ENCODE measurements around the gene MAX. TPM values are rescaled to one million over a fixed set of nuclear protein-coding genes. Genes with fewer than 3 reads are reported as not detected.
"Not testable (repeated sequence)": the region's sequence is repeated elsewhere in the genome, so short reads cannot be mapped to it uniquely, and the experiment has no call there.

MAX gene
- total RNA-seq, 1 experiment from 2014 or later: 68.9 TPM

DNA sequence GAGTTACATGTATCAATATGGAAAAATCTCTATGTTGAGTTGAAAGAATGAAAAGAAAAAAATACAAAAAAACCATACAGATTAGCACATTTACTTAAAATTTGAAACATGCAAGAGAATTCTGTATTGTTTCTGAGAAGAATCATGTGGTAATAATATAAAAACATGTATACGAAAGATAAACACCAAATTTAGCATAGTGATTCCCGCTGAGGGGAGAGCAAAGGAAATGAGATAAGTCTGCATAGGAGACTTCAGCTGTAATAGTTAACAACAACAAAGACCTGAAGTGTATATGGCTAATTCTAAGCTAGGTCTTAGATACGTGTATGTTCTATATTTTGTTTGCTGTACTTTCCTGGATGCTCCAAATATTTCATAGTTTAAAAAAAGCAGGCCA lies 69.1 kb downstream of the MAX start:
- intact Hi-C loops (cut with micrococcal nuclease): no loop called here
- H3K27me3 ChIP-seq (ENCODE audit: low read length): no peaks in the 10 kb centered on the region
- no peak overlapping the region for H3K9ac ChIP-seq (ENCODE audit: low read length)
- no peaks in the 10 kb centered on the region for H4K20me1 ChIP-seq (ENCODE audit: low read length)
- H3K79me2 ChIP-seq (ENCODE audit: low read length): no peaks in the 10 kb centered on the region
- DNase-seq (no peak), ATAC-seq (no peak)
- no peaks in the 10 kb centered on the region for H3K9me2 ChIP-seq (replicated peaks; ENCODE audit: low read length)
- H3K36me3 ChIP-seq (ENCODE audit: low read depth, low read length): peaks cover 21% of the 10 kb centered on the region; the same call in 1 of the 2 replicates
- no peak overlapping the region for H3K27ac ChIP-seq (ENCODE audit: low read length)
- no peaks in the 10 kb centered on the region for H3K4me1 ChIP-seq (ENCODE audit: insufficient read depth, low read length)
- CTCF ChIA-PET: no interaction called here
- H3K9me3 ChIP-seq (ENCODE audit: low read length): no peaks in the 10 kb centered on the region
- no peaks in the 10 kb centered on the region for H3F3A ChIP-seq (ENCODE audit: low read length, unreplicated experiment)
- TF ChIP-seq EZH2 (IDR thresholded peaks at IDR 0.05; ENCODE audit: low read length, unreplicated experiment) (no peak), EZH2phosphoT487 (IDR thresholded peaks at IDR 0.05; ENCODE audit: borderline replicate concordance, low read length) (no peak)
- TF ChIP-seq, protein P1, sequence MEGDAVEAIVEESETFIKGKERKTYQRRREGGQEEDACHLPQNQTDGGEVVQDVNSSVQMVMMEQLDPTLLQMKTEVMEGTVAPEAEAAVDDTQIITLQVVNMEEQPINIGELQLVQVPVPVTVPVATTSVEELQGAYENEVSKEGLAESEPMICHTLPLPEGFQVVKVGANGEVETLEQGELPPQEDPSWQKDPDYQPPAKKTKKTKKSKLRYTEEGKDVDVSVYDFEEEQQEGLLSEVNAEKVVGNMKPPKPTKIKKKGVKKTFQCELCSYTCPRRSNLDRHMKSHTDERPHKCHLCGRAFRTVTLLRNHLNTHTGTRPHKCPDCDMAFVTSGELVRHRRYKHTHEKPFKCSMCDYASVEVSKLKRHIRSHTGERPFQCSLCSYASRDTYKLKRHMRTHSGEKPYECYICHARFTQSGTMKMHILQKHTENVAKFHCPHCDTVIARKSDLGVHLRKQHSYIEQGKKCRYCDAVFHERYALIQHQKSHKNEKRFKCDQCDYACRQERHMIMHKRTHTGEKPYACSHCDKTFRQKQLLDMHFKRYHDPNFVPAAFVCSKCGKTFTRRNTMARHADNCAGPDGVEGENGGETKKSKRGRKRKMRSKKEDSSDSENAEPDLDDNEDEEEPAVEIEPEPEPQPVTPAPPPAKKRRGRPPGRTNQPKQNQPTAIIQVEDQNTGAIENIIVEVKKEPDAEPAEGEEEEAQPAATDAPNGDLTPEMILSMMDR (conservative IDR thresholded peaks at IDR 0.05; ENCODE audit: low read depth, low read length): no peak
- H3K4me3 ChIP-seq (ENCODE audit: low read length): no peak overlapping the region
- no TSS peak for BruUV-seq (replicated peaks)
- H3K4me2 ChIP-seq (ENCODE audit: low read length): no peak overlapping the region
- POLR2A ChIA-PET (ENCODE audit: unreplicated experiment): no interaction called here
- H2AFZ ChIP-seq (ENCODE audit: low read length): no peak overlapping the region

DNA sequence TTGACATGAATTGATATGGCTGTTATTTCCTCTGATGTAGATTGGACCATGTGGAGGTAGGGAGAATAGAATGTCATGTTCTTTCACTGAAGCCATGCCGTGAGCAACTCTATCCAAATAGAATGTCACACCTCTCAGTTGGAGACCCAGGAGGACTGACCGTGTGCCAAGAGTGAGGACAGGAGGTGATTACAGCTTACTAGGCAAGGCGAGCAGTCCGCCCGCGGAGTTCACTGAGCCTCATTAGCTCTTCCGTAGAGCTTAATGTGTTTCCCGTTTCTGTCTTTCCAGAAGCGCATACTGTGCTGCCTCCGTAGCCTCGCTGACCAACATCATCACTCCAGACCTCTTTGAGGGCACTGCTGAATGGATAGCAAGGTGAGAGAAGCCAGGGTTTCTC lies 70.0 kb downstream of the MAX start:
- no peak overlapping the region for H3K27ac ChIP-seq (ENCODE audit: low read length)
- POLR2A ChIA-PET (ENCODE audit: unreplicated experiment): no interaction called here
- no peaks in the 10 kb centered on the region for H3K9me3 ChIP-seq (ENCODE audit: low read length)
- H3K4me1 ChIP-seq (ENCODE audit: insufficient read depth, low read length): no peaks in the 10 kb centered on the region
- no peaks in the 10 kb centered on the region for H3F3A ChIP-seq (ENCODE audit: low read length, unreplicated experiment)
- no peak overlapping the region for H3K4me3 ChIP-seq (ENCODE audit: low read length)
- no peaks in the 10 kb centered on the region for H4K20me1 ChIP-seq (ENCODE audit: low read length)
- H3K36me3 ChIP-seq (ENCODE audit: low read depth, low read length): peaks cover 27% of the 10 kb centered on the region; the same call in 1 of the 2 replicates
- BruUV-seq (replicated peaks): no TSS peak
- H2AFZ ChIP-seq (ENCODE audit: low read length): no peak overlapping the region
- intact Hi-C loops (cut with micrococcal nuclease): no loop called here
- H3K9ac ChIP-seq (ENCODE audit: low read length): no peak overlapping the region
- no peaks in the 10 kb centered on the region for H3K79me2 ChIP-seq (ENCODE audit: low read length)
- TF ChIP-seq EZH2phosphoT487 (IDR thresholded peaks at IDR 0.05; ENCODE audit: borderline replicate concordance, low read length) (no peak), EZH2 (IDR thresholded peaks at IDR 0.05; ENCODE audit: low read length, unreplicated experiment) (no peak)
- TF ChIP-seq, protein P1 (conservative IDR thresholded peaks at IDR 0.05; ENCODE audit: low read depth, low read length): no peak
- no peak overlapping the region for H3K4me2 ChIP-seq (ENCODE audit: low read length)
- H3K9me2 ChIP-seq (replicated peaks; ENCODE audit: low read length): no peaks in the 10 kb centered on the region
- H3K27me3 ChIP-seq (ENCODE audit: low read length): no peaks in the 10 kb centered on the region
- CTCF ChIA-PET: no interaction called here
- ATAC-seq: no peak
- no peak for DNase-seq

DNA sequence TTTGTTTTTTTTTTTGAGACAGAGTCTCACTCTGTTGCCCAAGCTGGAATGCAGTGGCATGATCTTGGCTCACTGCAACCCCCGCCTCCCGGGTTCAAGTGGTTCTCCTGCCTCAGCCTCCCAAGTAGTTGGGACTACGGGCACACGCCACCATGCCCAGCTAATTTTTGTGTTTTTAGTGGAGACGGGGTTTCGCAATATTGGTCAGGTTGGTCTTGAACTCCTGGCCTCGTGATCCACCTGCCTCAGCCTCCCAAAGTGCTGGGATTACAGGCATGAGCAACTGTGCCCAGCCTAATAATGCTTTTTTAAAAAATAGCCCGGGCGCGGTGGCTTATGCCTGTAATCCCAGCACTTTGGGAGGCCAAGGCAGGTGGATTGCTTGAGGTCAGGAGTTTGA lies 71.0 kb downstream of the MAX start:
- H3K9ac ChIP-seq (ENCODE audit: low read length); BruUV-seq (replicated peaks); H3K9me2 ChIP-seq (replicated peaks; ENCODE audit: low read length); H2AFZ ChIP-seq (ENCODE audit: low read length); H3K4me3 ChIP-seq (ENCODE audit: low read length); H3K79me2 ChIP-seq (ENCODE audit: low read length); H3K4me1 ChIP-seq (ENCODE audit: insufficient read depth, low read length); CTCF ChIA-PET; ATAC-seq; H3K27ac ChIP-seq (ENCODE audit: low read length); intact Hi-C loops (cut with micrococcal nuclease); DNase-seq; H3F3A ChIP-seq (ENCODE audit: low read length, unreplicated experiment); POLR2A ChIA-PET (ENCODE audit: unreplicated experiment); H3K27me3 ChIP-seq (ENCODE audit: low read length); H3K4me2 ChIP-seq (ENCODE audit: low read length); H3K9me3 ChIP-seq (ENCODE audit: low read length); H4K20me1 ChIP-seq (ENCODE audit: low read length): not testable (repeated sequence)
- peaks cover 27% of the 10 kb centered on the region; the same call in 1 of the 2 replicates for H3K36me3 ChIP-seq (ENCODE audit: low read depth, low read length)
